Measurements from ENCODE around the gene RAB3IL1. TPM values are rescaled to one million over a fixed set of nuclear protein-coding genes. Genes with fewer than 3 reads are reported as not detected.

Gene RAB3IL1
- total RNA-seq, 1 experiment from 2014 or later, result 2.3 TPM

GRCh38 chr11:61855939-61856680 lies 61.3 kb downstream of the RAB3IL1 start:
- no peaks in the 10 kb centered on the region for H3K27me3 Mint-ChIP-seq (ENCODE audit: insufficient read depth, unreplicated experiment)
- DNase-seq (ENCODE audit: unreplicated experiment), result no peak
- no peak for TF ChIP-seq CTCF (IDR thresholded peaks at IDR 0.05; ENCODE audit: unreplicated experiment)
- peaks cover 6% of the 10 kb centered on the region for H3K4me1 Mint-ChIP-seq (ENCODE audit: insufficient read depth, unreplicated experiment)
- H3K36me3 Mint-ChIP-seq (ENCODE audit: insufficient read depth, unreplicated experiment), result peaks cover 12% of the 10 kb centered on the region
- BruUV-seq (replicated peaks), result no TSS peak
- H3K27ac Mint-ChIP-seq (ENCODE audit: low read depth, unreplicated experiment), result no peak overlapping the region
- no peaks in the 10 kb centered on the region for H3K9me3 Mint-ChIP-seq (ENCODE audit: unreplicated experiment)
- intact Hi-C loops (cut with micrococcal nuclease), result no loop called here
- no peak overlapping the region for H3K4me3 Mint-ChIP-seq (ENCODE audit: unreplicated experiment)
- POLR2A ChIA-PET, result no interaction called here
- CTCF ChIA-PET, result interaction anchor here (0.6 kb wide), 1 partner anchor 1108 kb away, joined by 5 read pairs; no protein-coding TSS in a partner anchor

GRCh38 chr11:61854966-61855714 lies 62.2 kb downstream of the RAB3IL1 start:
- TF ChIP-seq CTCF (IDR thresholded peaks at IDR 0.05; ENCODE audit: unreplicated experiment), result no peak
- intact Hi-C loops (cut with micrococcal nuclease), result no loop called here
- ChIA-PET POLR2A (no interaction called here), CTCF (no interaction called here)
- H3K4me3 Mint-ChIP-seq (ENCODE audit: unreplicated experiment), result no peak overlapping the region
- no peak for DNase-seq (ENCODE audit: unreplicated experiment)
- H3K36me3 Mint-ChIP-seq (ENCODE audit: insufficient read depth, unreplicated experiment), result peaks cover 9% of the 10 kb centered on the region
- no peaks in the 10 kb centered on the region for H3K9me3 Mint-ChIP-seq (ENCODE audit: unreplicated experiment)
- H3K4me1 Mint-ChIP-seq (ENCODE audit: insufficient read depth, unreplicated experiment), result peaks cover under 1% of the 10 kb centered on the region
- no TSS peak for BruUV-seq (replicated peaks)
- no peaks in the 10 kb centered on the region for H3K27me3 Mint-ChIP-seq (ENCODE audit: insufficient read depth, unreplicated experiment)
- no peak overlapping the region for H3K27ac Mint-ChIP-seq (ENCODE audit: low read depth, unreplicated experiment)

GRCh38 chr11:61854206-61854895 lies 63.0 kb downstream of the RAB3IL1 start:
- CTCF ChIA-PET, result interaction anchor here (0.6 to 0.7 kb wide), 2 partner anchors 11 to 588 kb away, joined by 3 to 5 read pairs; no protein-coding TSS in a partner anchor
- H3K27ac Mint-ChIP-seq (ENCODE audit: low read depth, unreplicated experiment), result no peak overlapping the region
- H3K4me1 Mint-ChIP-seq (ENCODE audit: insufficient read depth, unreplicated experiment), result no peaks in the 10 kb centered on the region
- H3K4me3 Mint-ChIP-seq (ENCODE audit: unreplicated experiment), result no peak overlapping the region
- TF ChIP-seq CTCF (IDR thresholded peaks at IDR 0.05; ENCODE audit: unreplicated experiment), result no peak
- peaks cover 13% of the 10 kb centered on the region for H3K36me3 Mint-ChIP-seq (ENCODE audit: insufficient read depth, unreplicated experiment)
- intact Hi-C loops (cut with micrococcal nuclease), result no loop called here
- BruUV-seq (replicated peaks), result no TSS peak
- POLR2A ChIA-PET, result no interaction called here
- H3K9me3 Mint-ChIP-seq (ENCODE audit: unreplicated experiment), result no peaks in the 10 kb centered on the region
- no peak for DNase-seq (ENCODE audit: unreplicated experiment)
- H3K27me3 Mint-ChIP-seq (ENCODE audit: insufficient read depth, unreplicated experiment), result no peaks in the 10 kb centered on the region

- Mint-ChIP-seq H3K36me3 (ENCODE audit: insufficient read depth, unreplicated experiment) (peaks cover 13% of the 10 kb centered on the region), H3K9me3 (ENCODE audit: unreplicated experiment) (no peaks in the 10 kb centered on the region), H3K27me3 (ENCODE audit: insufficient read depth, unreplicated experiment) (no peaks in the 10 kb centered on the region), H3K27ac (ENCODE audit: low read depth, unreplicated experiment) (no peak overlapping the region), H3K4me3 (ENCODE audit: unreplicated experiment) (no peak overlapping the region), H3K4me1 (ENCODE audit: insufficient read depth, unreplicated experiment) (no peaks in the 10 kb centered on the region)
- no peak for TF ChIP-seq CTCF (IDR thresholded peaks at IDR 0.05; ENCODE audit: unreplicated experiment)
- no peak for DNase-seq (ENCODE audit: unreplicated experiment)
- BruUV-seq (replicated peaks), result no TSS peak
- CTCF ChIA-PET, result interaction anchor here (0.6 to 0.7 kb wide), 2 partner anchors 12 to 588 kb away, joined by 3 to 5 read pairs; no protein-coding TSS in a partner anchor
- POLR2A ChIA-PET, result no interaction called here
- intact Hi-C loops (cut with micrococcal nuclease), result no loop called here
These were observed 63.6 kb downstream of the RAB3IL1 start for GRCh38 chr11:61853698-61854169.

Data from MCF 10A (cell line).